Fibroblast of gingiva (primary cell): ENCODE results near the gene ZNF611.
"Not testable (repeated sequence)": the region's sequence is repeated elsewhere in the genome, so short reads cannot be mapped to it uniquely, and the experiment has no call there.

Experiments
- DNase-seq: peaks from one replicate; pipeline ENCODE4 v3.0.0-alpha.2; 2011; ENCODE audit warnings: low read depth

Gene ZNF611

DNA sequence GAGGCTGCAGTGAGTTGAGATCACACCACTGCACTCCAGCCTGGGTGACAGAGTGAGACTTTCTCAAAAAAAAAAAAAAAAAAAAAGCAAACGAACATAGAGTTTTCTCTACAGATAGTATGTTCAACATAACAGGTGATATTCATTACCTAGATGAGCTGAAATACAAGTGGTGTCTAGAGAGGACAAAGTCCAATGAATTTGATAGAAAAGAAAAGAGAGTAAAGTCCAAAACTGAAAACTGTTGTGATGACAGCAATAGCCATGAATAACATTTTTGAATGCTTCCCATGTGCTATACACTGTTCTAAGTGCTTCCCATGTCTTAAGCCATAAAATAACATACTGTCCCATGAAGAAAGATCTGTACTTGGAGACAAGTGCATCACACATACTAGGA is 53.6 kb downstream of the ZNF611 start:
- not testable (repeated sequence) for DNase-seq

DNA sequence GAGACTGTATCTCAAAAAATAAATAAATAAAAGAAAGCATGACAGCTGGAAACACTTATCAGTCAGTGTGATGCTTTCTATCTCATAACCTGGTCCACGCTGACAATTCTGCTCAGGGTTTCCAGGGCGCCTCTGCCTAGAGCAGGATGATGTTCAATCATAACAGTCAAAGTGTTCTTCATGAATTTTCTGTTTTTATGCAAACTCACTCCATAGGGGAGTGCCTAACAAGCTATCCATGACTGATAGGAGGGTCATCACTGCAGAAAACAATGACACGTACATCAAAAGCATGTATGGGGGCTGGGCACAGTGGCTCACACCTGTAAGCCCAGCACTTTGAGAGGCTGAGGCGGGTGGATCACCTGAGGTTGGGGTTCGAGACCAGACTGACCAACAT is 55.2 kb downstream of the ZNF611 start:
- no peak for DNase-seq

DNA sequence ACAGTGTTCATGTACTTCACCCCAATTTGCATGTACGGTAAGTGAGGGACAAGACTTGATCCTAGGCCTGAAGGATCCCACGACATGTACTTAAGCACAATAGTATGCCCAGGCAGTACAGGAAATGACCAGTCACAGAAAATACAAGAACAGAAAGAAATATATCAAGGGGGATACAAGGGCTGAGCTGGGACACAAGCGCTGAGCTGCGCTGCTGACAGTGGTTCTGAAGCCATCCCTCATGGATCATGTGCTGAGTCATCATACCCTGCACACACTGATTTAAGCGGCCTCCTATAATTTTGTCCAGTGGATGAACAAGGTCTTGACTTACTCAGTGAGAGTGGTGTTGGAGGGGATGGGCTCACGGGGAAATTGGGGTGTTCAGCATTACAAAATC is 59.6 kb downstream of the ZNF611 start:
- DNase-seq, result not testable (repeated sequence)

DNA sequence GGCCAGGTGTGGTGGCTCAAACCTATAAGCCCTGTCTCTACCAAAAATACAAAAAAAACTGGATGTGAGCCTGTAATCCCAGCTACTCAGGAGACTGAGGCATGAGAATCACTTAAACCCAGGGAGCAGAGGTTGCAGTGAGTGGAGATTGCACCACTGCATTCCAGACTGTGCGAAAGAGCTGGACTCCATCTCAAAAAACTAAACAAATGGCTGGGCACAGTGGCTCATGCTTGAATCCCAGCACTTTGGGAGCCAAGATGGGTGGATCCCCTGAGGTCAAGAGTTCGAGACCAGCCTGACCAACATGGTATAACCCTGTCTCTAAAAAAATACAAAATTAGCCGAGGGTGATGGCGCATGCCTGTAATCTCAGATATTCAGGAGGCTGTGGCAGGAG is 61.8 kb downstream of the ZNF611 start:
- peak; percentile 53 for DNase-seq

DNA sequence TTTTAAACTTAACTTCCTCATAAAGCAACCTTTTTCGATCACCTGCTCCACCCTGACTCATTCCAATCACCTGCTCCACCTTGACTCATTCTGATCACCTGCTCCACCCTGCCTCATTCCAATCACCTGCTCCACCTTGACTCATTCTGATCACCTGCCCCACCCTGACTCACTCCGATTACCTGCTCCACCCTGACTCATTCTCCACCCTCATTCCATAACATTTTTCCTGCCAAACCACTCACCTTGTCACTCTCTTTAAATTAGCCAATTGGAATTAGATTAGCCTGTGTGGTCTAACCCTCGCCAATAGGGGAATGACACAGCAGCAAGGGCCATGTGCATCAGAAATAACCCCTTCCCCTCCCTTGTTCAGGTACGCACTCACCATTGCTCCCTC is 64.8 kb downstream of the ZNF611 start:
- no peak for DNase-seq

DNA sequence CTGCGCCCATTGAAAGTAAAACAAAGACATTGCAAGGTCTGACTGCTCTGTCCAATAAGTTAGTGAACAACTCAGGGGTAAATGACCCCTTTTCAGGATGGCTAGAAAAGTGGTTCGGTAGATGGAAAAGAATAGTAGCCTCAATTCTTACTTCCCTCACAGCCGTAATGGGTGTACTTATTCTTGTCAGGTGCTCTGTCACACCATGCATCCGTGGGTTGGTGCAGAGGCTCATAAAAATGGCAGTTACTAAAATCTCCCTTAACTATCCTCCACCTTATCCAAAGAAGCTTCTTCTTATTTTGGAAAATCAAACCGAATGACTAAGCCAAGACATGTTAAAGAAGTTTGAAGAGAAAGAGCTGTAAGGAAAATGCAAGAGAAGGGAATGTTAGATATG is 65.3 kb downstream of the ZNF611 start:
- DNase-seq, result no peak

DNA sequence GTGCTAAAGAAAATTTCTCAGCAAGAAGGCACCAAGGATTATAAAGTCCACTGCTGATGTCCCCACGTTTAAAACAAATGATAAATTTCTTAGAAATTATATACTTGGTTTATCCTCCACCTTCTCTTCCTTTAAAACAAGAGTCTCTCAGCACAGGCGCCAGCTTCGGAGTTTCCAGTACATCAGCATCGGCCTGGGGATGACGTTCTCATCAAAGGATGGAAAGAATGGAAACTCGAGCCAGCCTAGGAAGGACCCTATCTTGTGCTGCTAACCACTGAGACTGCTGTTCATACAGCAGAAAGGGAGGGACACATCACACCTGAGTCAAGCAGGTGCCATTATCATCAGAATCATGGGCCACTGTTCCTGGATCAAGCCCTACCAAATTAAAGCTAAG is 66.9 kb downstream of the ZNF611 start:
- no peak for DNase-seq

DNA sequence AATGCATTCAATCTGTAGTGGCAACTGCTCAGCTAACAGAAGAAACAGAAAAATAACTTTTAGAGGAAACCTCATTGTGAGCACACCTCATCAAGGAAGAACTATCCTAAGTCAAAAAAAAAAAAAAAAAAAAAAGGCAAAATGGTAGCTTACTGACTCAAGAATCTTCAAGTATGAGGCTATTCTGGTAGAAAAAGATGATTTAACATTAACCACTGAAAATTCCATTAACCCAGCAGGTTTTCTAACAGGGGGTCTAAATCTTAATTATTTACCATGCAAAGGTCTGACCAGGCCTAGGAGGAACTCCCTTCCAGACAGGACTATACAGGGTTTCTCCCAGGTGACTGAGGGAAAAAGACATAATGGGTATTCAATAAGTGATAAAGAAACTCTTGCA is 68.3 kb downstream of the ZNF611 start:
- no peak for DNase-seq

DNA sequence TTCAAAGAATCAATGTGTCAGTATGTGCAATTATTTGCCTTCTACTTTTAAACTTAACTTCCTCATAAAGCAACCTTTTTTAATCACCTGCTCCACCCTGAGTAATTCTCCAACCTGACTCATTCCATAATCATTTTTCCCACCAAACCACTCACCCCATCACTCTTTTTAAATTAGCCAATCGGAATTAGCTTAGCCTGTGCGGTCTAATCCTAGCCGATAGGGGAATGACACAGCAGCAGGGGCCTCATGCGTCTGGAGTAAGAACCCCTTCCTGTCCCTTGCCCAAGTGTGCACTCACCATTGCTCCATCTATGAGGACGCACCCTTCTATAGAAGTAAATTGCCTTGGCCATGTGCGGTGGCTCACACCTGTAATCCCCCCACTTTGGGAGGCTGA is 69.3 kb downstream of the ZNF611 start:
- no peak for DNase-seq

DNA sequence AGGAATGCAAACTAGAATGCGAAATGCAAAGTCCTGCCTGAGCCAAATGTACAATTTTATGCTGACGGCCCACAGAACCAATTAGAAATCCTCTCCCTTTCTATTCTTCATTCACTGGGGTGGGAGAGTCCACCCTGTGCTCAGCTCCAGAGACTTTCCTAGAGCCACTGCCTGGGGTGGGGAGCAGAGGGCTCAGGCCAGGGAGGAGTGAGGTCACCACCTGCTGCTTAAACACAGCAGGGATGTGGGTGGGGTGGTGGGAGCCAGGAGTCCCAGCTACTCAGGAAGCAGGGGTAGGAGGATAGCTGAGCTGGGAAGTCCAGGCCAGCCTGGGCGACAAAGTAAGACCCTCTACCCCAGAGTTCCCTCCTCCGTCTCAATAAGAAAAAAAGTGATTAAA is 69.8 kb downstream of the ZNF611 start:
- DNase-seq, result no peak

DNA sequence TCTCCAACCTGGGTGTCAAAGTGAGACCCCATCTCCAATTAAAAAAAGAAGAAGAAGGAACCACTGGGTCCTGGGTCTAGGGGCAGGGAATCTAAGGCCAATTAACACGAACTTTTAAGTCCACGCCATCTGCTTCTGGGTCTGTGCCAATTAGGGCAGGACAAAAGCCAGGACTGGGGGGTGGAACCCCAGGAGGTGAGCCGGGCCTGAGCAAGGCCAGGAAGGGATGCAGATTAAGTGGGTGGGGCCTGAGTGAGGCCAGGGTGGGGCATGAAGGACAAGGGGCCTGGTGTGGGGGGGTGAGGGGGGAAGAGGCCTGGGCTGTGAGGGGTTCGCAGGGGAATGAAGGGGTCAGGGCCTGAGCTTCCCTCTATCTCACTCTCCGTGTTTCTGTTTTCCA is 70.4 kb downstream of the ZNF611 start:
- DNase-seq, result no peak

DNA sequence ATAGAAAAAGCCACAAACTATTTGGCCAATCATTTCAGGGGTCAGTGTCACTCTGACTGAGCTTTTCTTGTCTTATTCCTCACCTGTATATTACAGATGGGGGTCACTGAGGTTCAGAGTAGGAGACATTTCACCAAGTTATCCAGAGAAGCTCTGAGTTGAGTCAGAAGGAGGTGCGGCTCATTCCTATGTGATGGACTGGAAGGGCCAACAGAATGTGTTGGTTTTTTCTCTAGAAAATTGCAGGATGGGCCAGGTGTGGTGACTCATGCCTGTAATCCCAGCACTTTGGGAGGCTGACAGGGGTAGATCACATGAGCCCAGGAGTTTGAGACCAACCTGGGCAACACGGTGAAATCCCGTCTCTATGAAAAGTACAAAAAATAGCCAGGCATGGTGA is 72.2 kb downstream of the ZNF611 start:
- no peak for DNase-seq

DNA sequence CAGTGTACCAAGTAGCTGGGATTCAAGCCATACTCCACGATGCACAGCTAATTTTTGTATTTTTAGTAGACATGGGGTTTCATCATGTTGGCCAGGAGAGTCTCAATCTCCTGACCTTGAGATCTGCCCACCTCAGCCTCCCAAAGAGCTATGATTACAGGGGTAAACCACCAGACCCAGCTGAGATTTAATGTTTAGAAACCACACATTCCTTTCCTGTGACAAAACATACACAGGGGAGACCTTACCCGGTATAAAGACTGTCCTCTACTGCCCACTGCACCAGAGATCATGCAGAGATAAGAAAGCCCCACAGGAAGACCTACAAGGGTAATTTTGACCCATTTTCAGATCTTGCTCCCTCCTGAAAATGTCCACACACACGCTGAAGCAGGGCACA is 73.9 kb downstream of the ZNF611 start:
- no peak for DNase-seq

DNA sequence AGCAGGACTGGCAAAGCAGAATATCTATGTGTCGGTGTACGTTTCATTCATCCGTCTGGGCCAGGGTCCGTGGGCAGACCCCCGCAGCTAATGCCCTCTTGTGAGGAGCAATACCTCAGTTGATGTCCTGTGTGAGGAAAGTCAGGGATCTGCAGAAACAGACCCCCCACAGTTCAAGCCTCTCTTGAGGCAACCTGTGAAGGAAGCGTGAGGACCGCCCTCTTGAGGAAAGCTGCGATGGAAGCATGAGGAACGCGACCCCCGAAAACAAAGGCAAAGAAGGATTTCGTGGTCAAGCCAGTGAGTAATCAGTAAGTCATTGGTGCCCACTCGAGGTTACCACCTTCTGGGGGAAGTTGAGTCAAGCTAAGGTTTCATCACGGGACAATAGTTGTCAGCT is 75.8 kb downstream of the ZNF611 start:
- no peak for DNase-seq

DNA sequence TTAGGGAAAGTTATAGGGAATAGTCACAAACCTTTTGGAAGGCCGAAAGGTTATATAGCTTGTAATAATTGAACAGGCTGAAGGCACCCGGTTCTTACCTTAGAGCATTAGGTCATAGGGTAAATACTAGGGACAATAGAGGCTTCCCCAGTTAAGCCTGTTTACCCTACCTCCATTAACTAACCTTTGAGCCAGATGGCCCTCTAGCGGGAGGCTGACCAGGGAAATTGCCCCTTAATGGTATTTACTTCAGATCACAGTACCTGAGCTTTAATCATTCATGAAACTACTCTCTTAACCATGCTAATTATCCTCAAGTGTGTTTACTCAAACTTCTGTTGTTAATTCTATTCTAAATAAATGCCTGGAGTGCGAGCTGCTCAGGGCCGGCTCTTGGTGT is 76.2 kb downstream of the ZNF611 start:
- no peak for DNase-seq

DNA sequence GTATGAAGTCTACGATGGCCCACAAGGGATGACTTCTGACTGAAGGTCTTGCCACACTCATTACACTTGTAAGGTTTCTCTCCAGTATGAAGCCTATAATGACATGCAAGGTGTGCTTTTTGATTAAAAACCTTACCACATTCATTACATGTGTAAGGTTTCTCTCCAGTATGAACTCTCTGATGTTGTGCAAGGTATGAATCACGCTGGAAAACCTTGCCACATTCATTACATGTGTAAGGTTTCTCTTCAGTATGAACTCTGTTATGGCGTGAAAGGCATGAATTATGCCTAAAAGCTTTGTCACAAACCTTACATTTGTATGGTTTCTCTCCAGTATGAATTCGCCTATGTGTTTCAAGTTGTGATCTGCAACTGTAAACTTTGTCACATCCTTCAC is 81.7 kb downstream of the ZNF611 start:
- no peak for DNase-seq
